Fibroblast of the aortic adventitia (primary cell): ENCODE data around the gene SYVN1. TPM values are rescaled to one million over a fixed set of nuclear protein-coding genes. Genes with fewer than 3 reads are reported as not detected.

ENCODE experiments used
- DNase-seq: peaks from one replicate; pipeline ENCODE4 v3.0.0-alpha.2; 2010; ENCODE audit warnings: low read depth
- H3K4me3 ChIP-seq: 2 replicates; pipeline ENCODE4 v1.5.1; 2011; ENCODE audit warnings: low read depth, mild to moderate bottlenecking, control low read depth, low read length, moderate library complexity
- CTCF ChIP-seq: IDR thresholded peaks from 2 replicates; pipeline ENCODE4 v1.5.1; 2011; ENCODE audit warnings: mild to moderate bottlenecking, low read length, control low read depth, inconsistent platforms; ENCODE audit not compliant: insufficient read depth
- total RNA-seq: library from RNA; depleted of rRNA; stranded (reverse); fragments of >200 nt; gene quantifications from 2 replicates; pipeline ENCODE4 v1.2.3, GENCODE V29; 2012; ENCODE audit warnings: low replicate concordance

SYVN1 gene
- total RNA-seq, 1 donor: 24.3 TPM

DNA sequence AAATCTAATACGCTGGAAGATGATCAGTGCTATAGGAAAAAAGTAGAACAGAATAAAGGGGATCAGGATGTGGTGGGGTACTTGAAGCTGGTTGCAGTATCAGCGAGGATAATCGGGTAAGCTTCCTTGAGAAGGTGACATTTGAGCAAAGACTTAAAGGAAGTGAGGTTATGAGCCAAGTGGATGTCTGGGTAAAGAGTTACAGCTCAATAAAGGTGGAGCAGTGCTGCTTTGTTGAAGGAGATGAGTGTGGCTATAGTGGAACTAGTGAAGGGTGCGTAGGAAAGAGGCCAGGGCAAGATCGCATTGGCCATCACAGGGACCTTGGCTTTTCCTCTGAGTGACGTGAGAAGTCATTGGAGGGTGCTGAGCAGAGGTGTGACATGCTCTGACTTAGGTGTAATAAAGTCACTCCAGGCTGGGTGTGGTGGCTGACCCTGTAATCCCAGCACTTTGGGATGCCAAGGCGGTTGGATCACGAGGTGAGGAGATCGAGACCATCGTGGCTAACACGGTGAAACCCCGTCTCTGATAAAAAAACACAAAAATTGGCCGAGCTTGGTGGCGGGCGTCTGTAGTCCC, 2.3 kb upstream of the SYVN1 start:
- TF ChIP-seq CTCF: no peak
- DNase-seq: no peak
- no peak overlapping the region for H3K4me3 ChIP-seq

- DNase-seq: no peak
- H3K4me3 ChIP-seq: peak overlapping the region; percentile 94
- TF ChIP-seq CTCF: no peak
These were observed 1.4 kb upstream of the SYVN1 start for GRCh38 chr11:65135633-65136145.

- H3K4me3 ChIP-seq: peak overlapping the region; percentile 94
- TF ChIP-seq CTCF: no peak
- peak; percentile 96 for DNase-seq
These were observed 773 bp upstream of the SYVN1 start for GRCh38 chr11:65134952-65135632.

- no peak for TF ChIP-seq CTCF
- peak; percentile 44 for DNase-seq
- peak overlapping the region; percentile 94 for H3K4me3 ChIP-seq
These were observed 595 bp downstream of the SYVN1 start for GRCh38 chr11:65133724-65134123.

- DNase-seq: no peak
- TF ChIP-seq CTCF: no peak
- H3K4me3 ChIP-seq: peak overlapping the region; percentile 94
These were observed 1.2 kb downstream of the SYVN1 start for GRCh38 chr11:65132988-65133700.

GRCh38 chr11:65132238-65132987, 1.9 kb downstream of the SYVN1 start:
- no peak for TF ChIP-seq CTCF
- no peak for DNase-seq
- peak overlapping the region; percentile 94 for H3K4me3 ChIP-seq
